K562 (cell line): ENCODE measurements around the gene EVI5. TPM values are rescaled to one million over a fixed set of nuclear protein-coding genes. Genes with fewer than 3 reads are reported as not detected.

ENCODE experiments used
- CLOCK ChIP-seq: fragments of 250-450 bp; sonication (Bioruptor Pico); IDR thresholded peaks from 2 replicates; pipeline ENCODE4 v1.4.0; 2020; ENCODE audit warnings: mild to moderate bottlenecking, moderate library complexity, borderline replicate concordance
- DIDO1 ChIP-seq: fragments of 450-650 bp; IDR thresholded peaks from 2 replicates; pipeline ENCODE4 v1.6.1; 2016; ENCODE audit warnings: low read depth, missing biosample characterization, missing genetic modification characterization
- FOXK2 ChIP-seq, 2 experiments: fragments of 450-650 bp; IDR thresholded peaks in 1 of 2; conservative IDR thresholded peaks in 1 of 2; 2 replicates each; pipeline ENCODE4 v1.6.1; 2016; ENCODE audit warnings: low read depth in 2 of 2, mild to moderate bottlenecking in 1 of 2
- FOXP4 ChIP-seq: sonication (generic); formaldehyde crosslinking; IDR thresholded peaks from 2 replicates; pipeline ENCODE4 v1.8.0; 2022; ENCODE audit warnings: mild to moderate bottlenecking, missing genetic modification reagents, borderline replicate concordance
- HIVEP1 ChIP-seq: fragments of 250-450 bp; sonication (Bioruptor Pico); IDR thresholded peaks from 2 replicates; pipeline ENCODE4 v1.4.0; 2020; ENCODE audit warnings: mild to moderate bottlenecking
- KDM2B ChIP-seq: fragments of 250-450 bp; sonication (Bioruptor Pico); IDR thresholded peaks from 2 replicates; pipeline ENCODE4 v1.8.0; 2021; ENCODE audit warnings: mild to moderate bottlenecking, moderate library complexity
- PHB2 ChIP-seq: fragments of 450-650 bp; IDR thresholded peaks from 2 replicates; pipeline ENCODE4 v1.6.1; 2017; ENCODE audit warnings: low read depth
- SMAD3 ChIP-seq: fragments of 450-650 bp; formaldehyde crosslinking; conservative IDR thresholded peaks from 2 replicates; pipeline ENCODE4 v1.4.0; 2020; ENCODE audit warnings: mild to moderate bottlenecking
- SMC3 ChIP-seq: conservative IDR thresholded peaks from 2 replicates; pipeline ENCODE4 v1.6.1; 2011; ENCODE audit warnings: low read depth, low read length, improper control_type of control experiment; ENCODE audit not compliant: insufficient read depth
- SRF ChIP-seq, 2 experiments: fragments of 250-450, 450-650 bp in 1 of 2; sonication (Bioruptor Pico) in 1 of 2; sonication (generic) in 1 of 2; formaldehyde crosslinking; IDR thresholded peaks; 2 replicates each; pipeline versions ENCODE4 v1.5.0 to v1.5.1; 2020 to 2022; ENCODE audit warnings: mild to moderate bottlenecking in 1 of 2, missing genetic modification reagents in 1 of 2
- ZBTB1 ChIP-seq: sonication (generic); formaldehyde crosslinking; IDR thresholded peaks from 2 replicates; pipeline ENCODE4 v1.8.1; 2023; ENCODE audit warnings: missing genetic modification reagents, low read depth, mild to moderate bottlenecking, borderline replicate concordance
- ZNF134 ChIP-seq: fragments of 250-450 bp; sonication (Bioruptor Pico); conservative IDR thresholded peaks from 2 replicates; pipeline ENCODE4 v1.4.0; 2020
- ZNF23 ChIP-seq: fragments of 250-450 bp; sonication (Bioruptor Pico); IDR thresholded peaks from 2 replicates; pipeline ENCODE4 v1.4.0; 2020; ENCODE audit warnings: mild to moderate bottlenecking
- ZNF436 ChIP-seq: fragments of 250-450, 450-650 bp; sonication (Bioruptor Pico); formaldehyde crosslinking; IDR thresholded peaks from 2 replicates; pipeline ENCODE4 v1.7.0; 2020; ENCODE audit warnings: mild to moderate bottlenecking
- ZNF717 ChIP-seq: fragments of 250-450 bp; sonication (Bioruptor Pico); IDR thresholded peaks from 2 replicates; pipeline ENCODE4 v1.5.0; 2021
- polyA plus RNA-seq, 8 experiments: library from polyadenylated mRNA; depleted of rRNA in 4 of 8; stranded (reverse) in 5 of 8; unstranded in 3 of 8; fragments of >200 nt; fragmentation: Nextera tagmentation in 2 of 8; fragmentation: Illumina TruSeq in 1 of 8; extraction: Ambion mirVana in 2 of 8; extraction: Trizol in 1 of 8; gene quantifications; 2 replicates each; pipeline versions ENCODE4 v1.2.1 to v1.2.3, GENCODE V29; 2011 to 2014; ENCODE audit warnings: inconsistent platforms in 1 of 8, missing spikeins in 1 of 8
- total RNA-seq, 7 experiments: library from RNA; depleted of rRNA in 6 of 7; stranded (reverse); fragments of >200 nt in 6 of 7; fragmentation: Illumina TruSeq in 2 of 7; extraction: Trizol in 2 of 7; gene quantifications; 2 replicates each; pipeline versions ENCODE4 v1.2.1 to v1.2.3, GENCODE V29; 2011 to 2021; ENCODE audit warnings: low replicate concordance in 1 of 7
- TF ChIP-seq, protein P1 (sequence below): fragments of 450-650 bp; IDR thresholded peaks from 2 replicates; pipeline ENCODE4 v1.6.1; 2017; ENCODE audit warnings: antibody characterized with exemption
- TF ChIP-seq, protein P2 (sequence below): sonication (generic); formaldehyde crosslinking; IDR thresholded peaks from 2 replicates; pipeline ENCODE4 v1.8.1; 2023; ENCODE audit warnings: mild to moderate bottlenecking, missing genetic modification reagents
- TF ChIP-seq, protein P3 (sequence below): fragments of 450-650 bp; formaldehyde crosslinking; IDR thresholded peaks from 2 replicates; pipeline ENCODE4 v1.4.0; 2020; ENCODE audit warnings: mild to moderate bottlenecking, moderate library complexity

EVI5 gene
- total and polyA plus RNA-seq, 9 of the 15 experiments (the other 6 are each of a cell fraction or from before 2014, with no cell fraction given), result 1.7 to 50.1 (median 13.7) TPM

DNA sequence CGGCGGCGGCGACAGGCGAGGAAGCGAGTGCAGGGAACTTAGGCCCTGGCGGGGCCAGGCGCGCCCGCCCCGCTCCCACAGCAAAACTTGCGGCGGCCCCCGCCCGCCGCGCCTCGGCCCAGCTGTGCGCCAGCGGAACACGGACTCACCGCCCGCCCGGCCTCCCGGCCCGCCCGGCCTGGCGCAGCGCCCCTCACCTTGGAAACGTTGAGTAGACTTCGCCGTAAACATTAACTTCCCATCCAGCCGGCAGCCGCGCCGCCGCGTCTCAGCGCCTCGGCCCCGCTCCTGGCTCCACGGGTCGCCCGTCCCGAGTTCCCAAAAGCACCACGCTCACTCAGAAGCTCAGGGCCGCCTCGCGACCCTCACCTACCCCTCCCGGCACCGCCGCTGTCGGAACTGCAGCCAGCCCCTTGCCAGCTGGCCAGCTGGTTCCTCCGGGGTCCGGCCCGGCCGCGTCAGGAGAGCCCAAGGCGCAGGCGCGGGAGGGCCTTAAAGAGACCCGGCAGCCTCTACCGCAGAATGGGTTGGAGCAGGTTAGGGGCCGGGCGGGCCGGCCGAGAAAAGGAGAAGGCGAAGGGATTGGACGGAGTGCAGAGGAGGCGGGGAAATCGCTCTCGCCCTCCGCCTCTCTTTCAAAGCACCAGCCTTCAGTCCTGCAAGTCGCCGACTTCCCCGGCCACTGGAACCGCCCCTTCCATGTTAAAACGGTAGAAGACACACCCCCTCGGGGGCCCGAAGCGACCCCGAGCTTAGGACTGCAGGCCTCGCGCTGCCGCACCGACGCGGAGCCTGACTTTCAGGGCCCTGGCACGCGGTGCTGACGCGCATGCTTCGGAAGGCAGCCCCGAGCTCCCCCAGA is at the start of gene EVI5 (continued):
- TF ChIP-seq DIDO1, result no peak
- no peak for TF ChIP-seq SMC3
- peak; percentile 89 for TF ChIP-seq ZNF134 (CRISPR knock-in tag)
- peak; percentile 96 for TF ChIP-seq FOXP4 (CRISPR knock-in tag)
- TF ChIP-seq KDM2B (CRISPR knock-in tag), result no peak
- TF ChIP-seq FOXK2 (conservative IDR thresholded peaks at IDR 0.05 in 1 of 2, IDR thresholded peaks at IDR 0.05 in 1 of 2; ENCODE audit: low read depth in 2 of 2), result no peak
- no peak; a peak in 1 of 4 replicates for TF ChIP-seq SRF (CRISPR knock-in tag; IDR thresholded peaks at IDR 0.05)
- TF ChIP-seq, protein P1, sequence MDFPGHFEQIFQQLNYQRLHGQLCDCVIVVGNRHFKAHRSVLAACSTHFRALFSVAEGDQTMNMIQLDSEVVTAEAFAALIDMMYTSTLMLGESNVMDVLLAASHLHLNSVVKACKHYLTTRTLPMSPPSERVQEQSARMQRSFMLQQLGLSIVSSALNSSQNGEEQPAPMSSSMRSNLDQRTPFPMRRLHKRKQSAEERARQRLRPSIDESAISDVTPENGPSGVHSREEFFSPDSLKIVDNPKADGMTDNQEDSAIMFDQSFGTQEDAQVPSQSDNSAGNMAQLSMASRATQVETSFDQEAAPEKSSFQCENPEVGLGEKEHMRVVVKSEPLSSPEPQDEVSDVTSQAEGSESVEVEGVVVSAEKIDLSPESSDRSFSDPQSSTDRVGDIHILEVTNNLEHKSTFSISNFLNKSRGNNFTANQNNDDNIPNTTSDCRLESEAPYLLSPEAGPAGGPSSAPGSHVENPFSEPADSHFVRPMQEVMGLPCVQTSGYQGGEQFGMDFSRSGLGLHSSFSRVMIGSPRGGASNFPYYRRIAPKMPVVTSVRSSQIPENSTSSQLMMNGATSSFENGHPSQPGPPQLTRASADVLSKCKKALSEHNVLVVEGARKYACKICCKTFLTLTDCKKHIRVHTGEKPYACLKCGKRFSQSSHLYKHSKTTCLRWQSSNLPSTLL, result peak; percentile 99
- no peak for TF ChIP-seq PHB2
- TF ChIP-seq ZNF717 (CRISPR knock-in tag), result no peak
- peak; percentile 67; the same call in 1 of the 2 replicates for TF ChIP-seq ZBTB1 (CRISPR knock-in tag)
- TF ChIP-seq ZNF23 (CRISPR knock-in tag), result no peak
- TF ChIP-seq CLOCK (CRISPR knock-in tag), result no peak
- no peak for TF ChIP-seq SMAD3 (CRISPR knock-in tag)
- TF ChIP-seq, protein P2, sequence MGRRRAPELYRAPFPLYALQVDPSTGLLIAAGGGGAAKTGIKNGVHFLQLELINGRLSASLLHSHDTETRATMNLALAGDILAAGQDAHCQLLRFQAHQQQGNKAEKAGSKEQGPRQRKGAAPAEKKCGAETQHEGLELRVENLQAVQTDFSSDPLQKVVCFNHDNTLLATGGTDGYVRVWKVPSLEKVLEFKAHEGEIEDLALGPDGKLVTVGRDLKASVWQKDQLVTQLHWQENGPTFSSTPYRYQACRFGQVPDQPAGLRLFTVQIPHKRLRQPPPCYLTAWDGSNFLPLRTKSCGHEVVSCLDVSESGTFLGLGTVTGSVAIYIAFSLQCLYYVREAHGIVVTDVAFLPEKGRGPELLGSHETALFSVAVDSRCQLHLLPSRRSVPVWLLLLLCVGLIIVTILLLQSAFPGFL (CRISPR knock-in tag), result no peak
- TF ChIP-seq ZNF436 (CRISPR knock-in tag), result no peak
- TF ChIP-seq, protein P3, sequence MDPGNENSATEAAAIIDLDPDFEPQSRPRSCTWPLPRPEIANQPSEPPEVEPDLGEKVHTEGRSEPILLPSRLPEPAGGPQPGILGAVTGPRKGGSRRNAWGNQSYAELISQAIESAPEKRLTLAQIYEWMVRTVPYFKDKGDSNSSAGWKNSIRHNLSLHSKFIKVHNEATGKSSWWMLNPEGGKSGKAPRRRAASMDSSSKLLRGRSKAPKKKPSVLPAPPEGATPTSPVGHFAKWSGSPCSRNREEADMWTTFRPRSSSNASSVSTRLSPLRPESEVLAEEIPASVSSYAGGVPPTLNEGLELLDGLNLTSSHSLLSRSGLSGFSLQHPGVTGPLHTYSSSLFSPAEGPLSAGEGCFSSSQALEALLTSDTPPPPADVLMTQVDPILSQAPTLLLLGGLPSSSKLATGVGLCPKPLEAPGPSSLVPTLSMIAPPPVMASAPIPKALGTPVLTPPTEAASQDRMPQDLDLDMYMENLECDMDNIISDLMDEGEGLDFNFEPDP (CRISPR knock-in tag), result 0 out of 2 replicates have a peak, but pooled peaks have one; percentile 15
- TF ChIP-seq HIVEP1 (CRISPR knock-in tag), result no peak
